K562 (cell line): ENCODE data around the gene PCSK6. TPM values are rescaled to one million over a fixed set of nuclear protein-coding genes. Genes with fewer than 3 reads are reported as not detected.
A peak's percentile ranks its signal among the peaks of the same experiment; 100 is the strongest.

Source experiments
- BCL6 ChIP-seq: fragments of 250-450 bp; sonication (Bioruptor Pico); IDR thresholded peaks from 2 replicates; pipeline ENCODE4 v1.4.0; 2020
- CBX8 ChIP-seq: fragments of 200-600 bp; sonication (generic); IDR thresholded peaks from 2 replicates; pipeline ENCODE4 v1.6.1; 2012; ENCODE audit warnings: borderline replicate concordance, mixed run types, low read depth, mild to moderate bottlenecking, moderate library complexity, mixed read lengths, low read length, control low read depth, inconsistent platforms; ENCODE audit not compliant: poor library complexity, severe bottlenecking; ENCODE audit errors: extremely low read depth
- EP300 ChIP-seq: IDR thresholded peaks from 2 replicates; pipeline ENCODE4 v1.6.1; 2012; ENCODE audit warnings: low read length, improper control_type of control experiment
- ERF ChIP-seq: fragments of 450-650 bp; formaldehyde crosslinking; IDR thresholded peaks from 2 replicates; pipeline ENCODE4 v1.4.0; 2020; ENCODE audit warnings: mild to moderate bottlenecking, mixed read lengths
- HDAC2 ChIP-seq: fragments of 450-650 bp; IDR thresholded peaks from 2 replicates; pipeline ENCODE4 v1.6.1; 2016; ENCODE audit warnings: mild to moderate bottlenecking
- HNRNPUL1 ChIP-seq: fragments of 200-400 bp; formaldehyde crosslinking; IDR thresholded peaks from 2 replicates; pipeline ENCODE4 v1.6.1; 2017; ENCODE audit warnings: low read length
- KDM1A ChIP-seq, 2 experiments: fragments of 450-650 bp; IDR thresholded peaks; 2 replicates each; pipeline ENCODE4 v1.6.1; 2016; ENCODE audit warnings: mild to moderate bottlenecking in 2 of 2
- KDM2B ChIP-seq: fragments of 250-450 bp; sonication (Bioruptor Pico); IDR thresholded peaks from 2 replicates; pipeline ENCODE4 v1.8.0; 2021; ENCODE audit warnings: mild to moderate bottlenecking, moderate library complexity
- NFRKB ChIP-seq: fragments of 450-650 bp; IDR thresholded peaks from 2 replicates; pipeline ENCODE4 v1.6.1; 2016; ENCODE audit warnings: low read depth
- RBFOX2 ChIP-seq: fragments of 200-400 bp; formaldehyde crosslinking; IDR thresholded peaks from 2 replicates; pipeline ENCODE4 v1.6.1; 2017; ENCODE audit warnings: low read depth, mild to moderate bottlenecking, low read length, moderate library complexity
- TAF1 ChIP-seq: IDR thresholded peaks from 2 replicates; pipeline ENCODE4 v1.6.1; 2011; ENCODE audit warnings: mild to moderate bottlenecking, low read length, moderate library complexity; ENCODE audit not compliant: insufficient read depth, control insufficient read depth, severe bottlenecking; ENCODE audit errors: extremely low read depth
- TAF9B ChIP-seq: fragments of 450-650 bp; IDR thresholded peaks from 2 replicates; pipeline ENCODE4 v1.6.1; 2018; ENCODE audit warnings: mild to moderate bottlenecking; ENCODE audit not compliant: partially characterized antibody
- YBX1 ChIP-seq: fragments of 450-650 bp; IDR thresholded peaks from 2 replicates; pipeline ENCODE4 v1.7.1; 2016; ENCODE audit warnings: mild to moderate bottlenecking
- YY1 ChIP-seq, 3 experiments: IDR thresholded peaks; 2 replicates each; pipeline ENCODE4 v1.6.1; 2011; ENCODE audit warnings: low read length in 2 of 3, mild to moderate bottlenecking in 2 of 3, moderate library complexity in 2 of 3, borderline replicate concordance in 1 of 3, control low read depth in 1 of 3, low read depth in 1 of 3; ENCODE audit not compliant: insufficient read depth in 3 of 3, insufficient replicate concordance in 2 of 3, control insufficient read depth in 1 of 3, insufficient read length in 1 of 3; ENCODE audit errors: extremely low read depth in 1 of 3
- ZFX ChIP-seq: sonication (generic); formaldehyde crosslinking; IDR thresholded peaks from 2 replicates; pipeline ENCODE4 v1.8.0; 2022; ENCODE audit warnings: mild to moderate bottlenecking, missing genetic modification reagents, moderate library complexity
- ZNF212 ChIP-seq: fragments of 450-650 bp; formaldehyde crosslinking; IDR thresholded peaks from 2 replicates; pipeline ENCODE4 v1.4.0; 2020; ENCODE audit warnings: mild to moderate bottlenecking
- ZNF282 ChIP-seq: sonication (generic); formaldehyde crosslinking; IDR thresholded peaks from 2 replicates; pipeline ENCODE4 v1.8.1; 2023; ENCODE audit warnings: missing genetic modification reagents
- ZNF766 ChIP-seq: fragments of 200-800 bp; sonication (Bioruptor generic); conservative IDR thresholded peaks from 2 replicates; pipeline ENCODE4 v1.6.1; 2016; ENCODE audit warnings: missing genetic modification characterization, missing compliant biosample characterization
- polyA plus RNA-seq, 8 experiments: library from polyadenylated mRNA; depleted of rRNA in 4 of 8; stranded (reverse) in 5 of 8; unstranded in 3 of 8; fragments of >200 nt; fragmentation: Nextera tagmentation in 2 of 8; fragmentation: Illumina TruSeq in 1 of 8; extraction: Ambion mirVana in 2 of 8; extraction: Trizol in 1 of 8; gene quantifications; 2 replicates each; pipeline versions ENCODE4 v1.2.1 to v1.2.3, GENCODE V29; 2011 to 2014; ENCODE audit warnings: inconsistent platforms in 1 of 8, missing spikeins in 1 of 8
- total RNA-seq, 7 experiments: library from RNA; depleted of rRNA in 6 of 7; stranded (reverse); fragments of >200 nt in 6 of 7; fragmentation: Illumina TruSeq in 2 of 7; extraction: Trizol in 2 of 7; gene quantifications; 2 replicates each; pipeline versions ENCODE4 v1.2.1 to v1.2.3, GENCODE V29; 2011 to 2021; ENCODE audit warnings: low replicate concordance in 1 of 7
- TF ChIP-seq, protein P1 (sequence below): sonication (generic); formaldehyde crosslinking; IDR thresholded peaks from 2 replicates; pipeline ENCODE4 v1.8.0; 2022; ENCODE audit warnings: mild to moderate bottlenecking, missing genetic modification reagents
- TF ChIP-seq, protein P2 (sequence below): fragments of 450-650 bp; IDR thresholded peaks from 2 replicates; pipeline ENCODE4 v1.6.1; 2016; ENCODE audit warnings: mild to moderate bottlenecking
- TF ChIP-seq, protein P3 (sequence below): fragments of 250-450 bp; sonication (Bioruptor Pico); IDR thresholded peaks from 2 replicates; pipeline ENCODE4 v1.8.0; 2021; ENCODE audit warnings: moderate library complexity, mild to moderate bottlenecking, inconsistent platforms
- TF ChIP-seq, protein P4 (sequence below): fragments of 200-800 bp; sonication (Bioruptor generic); IDR thresholded peaks from 2 replicates; pipeline ENCODE4 v1.6.1; 2017; ENCODE audit warnings: missing genetic modification characterization, missing compliant biosample characterization

The PCSK6 gene
- total and polyA plus RNA-seq, 9 of the 15 experiments (the other 6 are each of a cell fraction or from before 2014, with no cell fraction given) = 2.2 to 32.6 (median 14.5) TPM

DNA sequence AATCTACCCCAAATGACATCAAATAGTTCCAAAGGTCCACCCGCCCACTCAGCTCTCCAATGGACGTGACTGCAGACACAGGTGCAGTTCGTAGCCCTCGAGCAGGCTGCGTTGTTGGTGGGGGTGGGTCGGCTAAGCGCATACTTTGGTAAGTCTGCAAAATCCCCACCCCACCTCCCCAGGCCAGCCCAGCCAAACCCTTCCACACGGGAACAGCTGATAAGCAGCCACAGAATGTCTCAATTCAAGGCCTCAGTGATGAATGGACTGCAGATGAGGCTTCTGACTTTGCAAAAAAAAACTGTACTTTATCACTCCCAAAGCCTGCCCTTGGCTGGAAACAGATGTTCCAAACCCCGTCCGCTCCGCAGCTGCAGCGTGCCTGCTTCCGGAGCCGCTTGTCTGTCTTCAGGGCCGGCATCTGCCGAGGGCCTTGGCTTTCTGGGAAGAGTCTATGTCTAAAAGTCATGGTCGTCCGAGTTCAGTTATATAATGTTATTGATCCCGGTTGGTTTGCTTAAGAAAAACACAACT, 38.2 kb downstream of the PCSK6 start (continued):
- TF ChIP-seq TAF9B (peak; percentile 96), NFRKB (0 out of 2 replicates have a peak, but pooled peaks have one; percentile 34), EP300 (peak; percentile 93), KDM2B (CRISPR knock-in tag) (0 out of 2 replicates have a peak, but pooled peaks have one; percentile 47), ERF (no peak), HNRNPUL1 (no peak), ZNF212 (CRISPR knock-in tag) (no peak), RBFOX2 (peak; percentile 55), ZNF282 (CRISPR knock-in tag) (no peak), TAF1 (peak; percentile 26), HDAC2 (peak; percentile 92), ZFX (CRISPR knock-in tag) (peak; percentile 66), KDM1A (IDR thresholded peaks at IDR 0.05) (peak; percentile 81 to 90; a peak in 3 of 4 replicates), ZNF766 (CRISPR knock-in tag) (peak; percentile 92), CBX8 (no peak), YY1 (IDR thresholded peaks at IDR 0.05; ENCODE audit: borderline replicate concordance in 1 of 3, control insufficient read depth in 1 of 3, extremely low read depth in 1 of 3, insufficient read depth in 3 of 3, insufficient read length in 1 of 3, insufficient replicate concordance in 2 of 3, low read depth in 1 of 3, low read length in 2 of 3) (peak in 2 of 3 experiments; percentile 43 to 56), BCL6 (no peak), YBX1 (no peak)
- TF ChIP-seq, protein P1, sequence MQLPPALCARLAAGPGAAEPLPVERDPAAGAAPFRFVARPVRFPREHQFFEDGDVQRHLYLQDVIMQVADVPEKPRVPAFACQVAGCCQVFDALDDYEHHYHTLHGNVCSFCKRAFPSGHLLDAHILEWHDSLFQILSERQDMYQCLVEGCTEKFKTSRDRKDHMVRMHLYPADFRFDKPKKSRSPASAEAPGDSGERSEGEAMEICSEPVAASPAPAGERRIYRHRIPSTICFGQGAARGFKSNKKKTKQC = no peak
- TF ChIP-seq, protein P2, sequence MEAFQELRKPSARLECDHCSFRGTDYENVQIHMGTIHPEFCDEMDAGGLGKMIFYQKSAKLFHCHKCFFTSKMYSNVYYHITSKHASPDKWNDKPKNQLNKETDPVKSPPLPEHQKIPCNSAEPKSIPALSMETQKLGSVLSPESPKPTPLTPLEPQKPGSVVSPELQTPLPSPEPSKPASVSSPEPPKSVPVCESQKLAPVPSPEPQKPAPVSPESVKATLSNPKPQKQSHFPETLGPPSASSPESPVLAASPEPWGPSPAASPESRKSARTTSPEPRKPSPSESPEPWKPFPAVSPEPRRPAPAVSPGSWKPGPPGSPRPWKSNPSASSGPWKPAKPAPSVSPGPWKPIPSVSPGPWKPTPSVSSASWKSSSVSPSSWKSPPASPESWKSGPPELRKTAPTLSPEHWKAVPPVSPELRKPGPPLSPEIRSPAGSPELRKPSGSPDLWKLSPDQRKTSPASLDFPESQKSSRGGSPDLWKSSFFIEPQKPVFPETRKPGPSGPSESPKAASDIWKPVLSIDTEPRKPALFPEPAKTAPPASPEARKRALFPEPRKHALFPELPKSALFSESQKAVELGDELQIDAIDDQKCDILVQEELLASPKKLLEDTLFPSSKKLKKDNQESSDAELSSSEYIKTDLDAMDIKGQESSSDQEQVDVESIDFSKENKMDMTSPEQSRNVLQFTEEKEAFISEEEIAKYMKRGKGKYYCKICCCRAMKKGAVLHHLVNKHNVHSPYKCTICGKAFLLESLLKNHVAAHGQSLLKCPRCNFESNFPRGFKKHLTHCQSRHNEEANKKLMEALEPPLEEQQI = no peak
- TF ChIP-seq, protein P3, sequence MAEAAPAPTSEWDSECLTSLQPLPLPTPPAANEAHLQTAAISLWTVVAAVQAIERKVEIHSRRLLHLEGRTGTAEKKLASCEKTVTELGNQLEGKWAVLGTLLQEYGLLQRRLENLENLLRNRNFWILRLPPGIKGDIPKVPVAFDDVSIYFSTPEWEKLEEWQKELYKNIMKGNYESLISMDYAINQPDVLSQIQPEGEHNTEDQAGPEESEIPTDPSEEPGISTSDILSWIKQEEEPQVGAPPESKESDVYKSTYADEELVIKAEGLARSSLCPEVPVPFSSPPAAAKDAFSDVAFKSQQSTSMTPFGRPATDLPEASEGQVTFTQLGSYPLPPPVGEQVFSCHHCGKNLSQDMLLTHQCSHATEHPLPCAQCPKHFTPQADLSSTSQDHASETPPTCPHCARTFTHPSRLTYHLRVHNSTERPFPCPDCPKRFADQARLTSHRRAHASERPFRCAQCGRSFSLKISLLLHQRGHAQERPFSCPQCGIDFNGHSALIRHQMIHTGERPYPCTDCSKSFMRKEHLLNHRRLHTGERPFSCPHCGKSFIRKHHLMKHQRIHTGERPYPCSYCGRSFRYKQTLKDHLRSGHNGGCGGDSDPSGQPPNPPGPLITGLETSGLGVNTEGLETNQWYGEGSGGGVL = no peak
- TF ChIP-seq, protein P4, sequence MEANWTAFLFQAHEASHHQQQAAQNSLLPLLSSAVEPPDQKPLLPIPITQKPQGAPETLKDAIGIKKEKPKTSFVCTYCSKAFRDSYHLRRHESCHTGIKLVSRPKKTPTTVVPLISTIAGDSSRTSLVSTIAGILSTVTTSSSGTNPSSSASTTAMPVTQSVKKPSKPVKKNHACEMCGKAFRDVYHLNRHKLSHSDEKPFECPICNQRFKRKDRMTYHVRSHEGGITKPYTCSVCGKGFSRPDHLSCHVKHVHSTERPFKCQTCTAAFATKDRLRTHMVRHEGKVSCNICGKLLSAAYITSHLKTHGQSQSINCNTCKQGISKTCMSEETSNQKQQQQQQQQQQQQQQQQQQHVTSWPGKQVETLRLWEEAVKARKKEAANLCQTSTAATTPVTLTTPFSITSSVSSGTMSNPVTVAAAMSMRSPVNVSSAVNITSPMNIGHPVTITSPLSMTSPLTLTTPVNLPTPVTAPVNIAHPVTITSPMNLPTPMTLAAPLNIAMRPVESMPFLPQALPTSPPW (CRISPR knock-in tag) = peak; percentile 83
